Activated CD4-positive, CD25-positive, alpha-beta regulatory T cell treated with anti-CD3 and anti-CD28 coated beads, Interleukin-2, amount 50 U/mL, for 72 hours (primary cell): ENCODE measurements around the gene R3HDML.
A peak's percentile ranks its signal among the peaks of the same experiment; 100 is the strongest.

Source experiments
- DNase-seq: peaks from one replicate; pipeline ENCODE4 v3.0.0; 2021

Gene R3HDML

GRCh38 chr20:44367746-44368145 lies 30.9 kb downstream of the R3HDML start:
- DNase-seq = no peak

GRCh38 chr20:44370639-44371218 lies 33.9 kb downstream of the R3HDML start:
- DNase-seq = no peak

GRCh38 chr20:44382641-44383040 lies 45.8 kb downstream of the R3HDML start:
- no peak for DNase-seq

- peak; percentile 86 for DNase-seq
Measured at GRCh38 chr20:44384423-44385027, 47.7 kb downstream of the R3HDML start.

GRCh38 chr20:44388466-44389023 lies 51.7 kb downstream of the R3HDML start:
- DNase-seq = peak; percentile 80

GRCh38 chr20:44389871-44390270 lies 53.0 kb downstream of the R3HDML start:
- no peak for DNase-seq

GRCh38 chr20:44390280-44390679 lies 53.4 kb downstream of the R3HDML start:
- no peak for DNase-seq

- no peak for DNase-seq
Measured at GRCh38 chr20:44392088-44392775, 55.4 kb downstream of the R3HDML start.

GRCh38 chr20:44392776-44393607 lies 56.1 kb downstream of the R3HDML start:
- no peak for DNase-seq

- no peak for DNase-seq
Measured at GRCh38 chr20:44393608-44394451, 57.0 kb downstream of the R3HDML start.

GRCh38 chr20:44394452-44394701 lies 57.5 kb downstream of the R3HDML start:
- no peak for DNase-seq

GRCh38 chr20:44394702-44395460 lies 58.0 kb downstream of the R3HDML start:
- DNase-seq = no peak

- DNase-seq = no peak
Measured at GRCh38 chr20:44395461-44396340, 58.9 kb downstream of the R3HDML start.

GRCh38 chr20:44396369-44397130 lies 59.7 kb downstream of the R3HDML start:
- DNase-seq = no peak

- no peak for DNase-seq
Measured at GRCh38 chr20:44398335-44398734, 61.5 kb downstream of the R3HDML start.

GRCh38 chr20:44399446-44399845 lies 62.6 kb downstream of the R3HDML start:
- no peak for DNase-seq

- DNase-seq = no peak
Measured at GRCh38 chr20:44400671-44400969, 63.8 kb downstream of the R3HDML start.
